H1 (cell line): ENCODE measurements around the gene SMOC2.

Experiments
- BRCA1 ChIP-seq: IDR thresholded peaks from 2 replicates; pipeline ENCODE4 v1.6.1; 2012; ENCODE audit warnings: low read depth, low read length, improper control_type of control experiment
- CBX5 ChIP-seq: fragments of 300-800, 300-1000 bp; sonication (generic); IDR thresholded peaks from 2 replicates; pipeline ENCODE4 v1.7.1; 2016; ENCODE audit warnings: antibody characterized with exemption, low read length, low read depth
- MAFK ChIP-seq: IDR thresholded peaks from 2 replicates; pipeline ENCODE4 v1.6.1; 2012; ENCODE audit warnings: low read depth, mild to moderate bottlenecking, improper control_type of control experiment, low read length
- MAX ChIP-seq: IDR thresholded peaks from 2 replicates; pipeline ENCODE4 v1.6.1; 2012; ENCODE audit warnings: inconsistent platforms
- PHF8 ChIP-seq: fragments of 200-600 bp; sonication (generic); conservative IDR thresholded peaks from 2 replicates; pipeline ENCODE4 v1.7.1; 2012; ENCODE audit warnings: low read depth, mild to moderate bottlenecking, inconsistent platforms, low read length, moderate library complexity
- TF ChIP-seq, protein P1 (sequence below), 3 experiments: IDR thresholded peaks; 1 replicate in 2 of 3; 2 replicates in 1 of 3; pipeline versions ENCODE4 v1.5.1 to v1.6.1; 2011; ENCODE audit warnings: low read length in 3 of 3, mild to moderate bottlenecking in 3 of 3, inconsistent platforms in 2 of 3, low read depth in 1 of 3, moderate library complexity in 1 of 3; ENCODE audit not compliant: insufficient read depth in 1 of 3; ENCODE audit errors: control extremely low read depth in 1 of 3

GRCh38 chr6:168640181-168640580 is 199.2 kb downstream of the SMOC2 start:
- TF ChIP-seq CBX5 = no peak
- TF ChIP-seq BRCA1 = no peak
- TF ChIP-seq, protein P1, sequence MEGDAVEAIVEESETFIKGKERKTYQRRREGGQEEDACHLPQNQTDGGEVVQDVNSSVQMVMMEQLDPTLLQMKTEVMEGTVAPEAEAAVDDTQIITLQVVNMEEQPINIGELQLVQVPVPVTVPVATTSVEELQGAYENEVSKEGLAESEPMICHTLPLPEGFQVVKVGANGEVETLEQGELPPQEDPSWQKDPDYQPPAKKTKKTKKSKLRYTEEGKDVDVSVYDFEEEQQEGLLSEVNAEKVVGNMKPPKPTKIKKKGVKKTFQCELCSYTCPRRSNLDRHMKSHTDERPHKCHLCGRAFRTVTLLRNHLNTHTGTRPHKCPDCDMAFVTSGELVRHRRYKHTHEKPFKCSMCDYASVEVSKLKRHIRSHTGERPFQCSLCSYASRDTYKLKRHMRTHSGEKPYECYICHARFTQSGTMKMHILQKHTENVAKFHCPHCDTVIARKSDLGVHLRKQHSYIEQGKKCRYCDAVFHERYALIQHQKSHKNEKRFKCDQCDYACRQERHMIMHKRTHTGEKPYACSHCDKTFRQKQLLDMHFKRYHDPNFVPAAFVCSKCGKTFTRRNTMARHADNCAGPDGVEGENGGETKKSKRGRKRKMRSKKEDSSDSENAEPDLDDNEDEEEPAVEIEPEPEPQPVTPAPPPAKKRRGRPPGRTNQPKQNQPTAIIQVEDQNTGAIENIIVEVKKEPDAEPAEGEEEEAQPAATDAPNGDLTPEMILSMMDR (IDR thresholded peaks at IDR 0.05; ENCODE audit: control extremely low read depth in 1 of 3, insufficient read depth in 1 of 3, low read depth in 1 of 3, low read length in 3 of 3) = no peak
- TF ChIP-seq MAX = 0 out of 2 replicates have a peak, but pooled peaks have one; percentile 17
- TF ChIP-seq PHF8 = no peak
- TF ChIP-seq MAFK = no peak
